Breast epithelium (tissue), 4 donors: Measurements from ENCODE around the gene CDC26. TPM values are rescaled to one million over a fixed set of nuclear protein-coding genes. Genes with fewer than 3 reads are reported as not detected.
"Not testable (repeated sequence)": the region's sequence is repeated elsewhere in the genome, so short reads cannot be mapped to it uniquely, and the experiment has no call there.

Experiments
- DNase-seq, 2 donors: peaks; one replicate each; pipeline ENCODE4 v3.0.0-alpha.2; 2019; ENCODE audit warnings: low spot score in 2 of 2
- H3K27ac ChIP-seq, 2 donors: fragments of 200-600 bp; sonication (generic) in 1 of 2; one replicate each; pipeline ENCODE4 v1.5.1; 2016 to 2019; ENCODE audit warnings: mild to moderate bottlenecking in 1 of 2
- H3K27me3 ChIP-seq, 2 donors: fragments of 200-600 bp; sonication (generic) in 1 of 2; one replicate each; pipeline versions ENCODE4 v1.5.1 to v1.6.0; 2017 to 2019; ENCODE audit warnings: control low read depth in 1 of 2, mild to moderate bottlenecking in 1 of 2
- H3K36me3 ChIP-seq: fragments of 200-600 bp; one replicate; pipeline ENCODE4 v1.5.1; 2019
- H3K4me1 ChIP-seq, 2 donors: fragments of 200-600 bp; sonication (generic); one replicate each; pipeline ENCODE4 v1.5.1; 2016 to 2019; ENCODE audit warnings: control low read depth in 1 of 2
- H3K4me3 ChIP-seq, 3 donors: fragments of 200-600 bp; sonication (generic); 1 replicate in 2 of 3; 2 replicates in 1 of 3; pipeline ENCODE4 v1.5.1; 2016 to 2019; ENCODE audit warnings: mild to moderate bottlenecking in 3 of 3, moderate library complexity in 2 of 3
- H3K9me3 ChIP-seq, 2 donors: fragments of 200-600 bp; sonication (generic) in 1 of 2; one replicate each; pipeline ENCODE4 v1.5.1; 2016 to 2019; ENCODE audit warnings: control low read depth in 1 of 2
- CTCF ChIP-seq, 3 donors: fragments of 450-650 bp; IDR thresholded peaks; one replicate each; pipeline ENCODE4 v1.5.1; 2016 to 2017; ENCODE audit warnings: antibody characterized with exemption in 3 of 3, mild to moderate bottlenecking in 3 of 3, moderate library complexity in 3 of 3
- POLR2A ChIP-seq: fragments of 450-650 bp; IDR thresholded peaks from one replicate; pipeline ENCODE4 v1.6.1; 2016; ENCODE audit warnings: antibody characterized with exemption, mild to moderate bottlenecking, moderate library complexity
- POLR2AphosphoS5 ChIP-seq, 3 donors: sonication (generic); formaldehyde crosslinking; IDR thresholded peaks; one replicate each; pipeline ENCODE4 v1.6.1; 2017; ENCODE audit warnings: antibody characterized with exemption in 3 of 3
- intact Hi-C: fragments of 100-400 bp; cut with DNase I; formaldehyde crosslinking; loops from one replicate; pipeline ENCODE4 v1.15.1; 2023; ENCODE audit warnings: low total_unique reads
- total RNA-seq, 3 donors: library from RNA; depleted of rRNA; stranded (reverse); fragments of >200 nt; gene quantifications; one replicate each; pipeline ENCODE4 v1.1.0, GENCODE V29; 2016

CDC26 gene
- total RNA-seq, 3 donors from 2014 or later: 32.0 to 46.2 (median 39.1) TPM

GRCh38 chr9:113250807-113251206, 24.6 kb downstream of the CDC26 start:
- H3K4me3 ChIP-seq: no peak overlapping the region
- intact Hi-C loops: no loop called here

DNA sequence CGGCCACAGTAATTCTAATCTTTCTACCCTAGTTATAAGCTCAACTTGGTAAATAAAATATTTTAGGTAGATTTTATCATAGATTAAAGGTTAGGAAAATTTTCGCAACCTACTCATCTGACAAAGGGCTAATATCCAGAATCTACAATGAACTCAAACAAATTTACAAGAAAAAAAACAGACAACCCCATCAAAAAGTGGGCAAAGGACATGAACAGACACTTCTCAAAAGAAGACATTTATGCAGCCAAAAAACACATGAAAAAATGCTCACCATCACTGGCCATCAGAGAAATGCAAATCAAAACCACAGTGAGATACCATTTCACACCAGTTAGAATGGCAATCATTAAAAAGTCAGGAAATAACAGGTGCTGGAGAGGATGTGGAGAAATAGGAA, 25.7 kb downstream of the CDC26 start:
- H3K27ac ChIP-seq, intact Hi-C loops: not testable (repeated sequence)

More at GRCh38 chr9:113250807-113251206, 24.6 kb downstream of the CDC26 start:
- Histone ChIP-seq H3K36me3 (no peaks in the 10 kb centered on the region), H3K27me3 (no peaks in the 10 kb centered on the region), H3K4me1 (no peaks in the 10 kb centered on the region), H3K9me3 (no peaks in the 10 kb centered on the region), H3K27ac (no peak overlapping the region)
- no peak for DNase-seq
- TF ChIP-seq CTCF (IDR thresholded peaks at IDR 0.05) (no peak), POLR2A (no peak), POLR2AphosphoS5 (IDR thresholded peaks at IDR 0.05) (no peak)

GRCh38 chr9:113247640-113248039, 27.7 kb downstream of the CDC26 start:
- no peaks in the 10 kb centered on the region for H3K36me3 ChIP-seq
- H3K4me3 ChIP-seq: no peak overlapping the region
- intact Hi-C loops: no loop called here
- H3K27ac ChIP-seq: no peak overlapping the region
- no peak for DNase-seq
- H3K27me3 ChIP-seq: no peaks in the 10 kb centered on the region
- no peaks in the 10 kb centered on the region for H3K4me1 ChIP-seq
- TF ChIP-seq POLR2AphosphoS5 (IDR thresholded peaks at IDR 0.05) (no peak), CTCF (IDR thresholded peaks at IDR 0.05) (no peak), POLR2A (no peak)
- no peaks in the 10 kb centered on the region for H3K9me3 ChIP-seq

More for the DNA sequence above, 25.7 kb downstream of the CDC26 start:
- not testable (repeated sequence) for H3K27me3 ChIP-seq, H3K4me3 ChIP-seq, DNase-seq, H3K4me1 ChIP-seq, H3K36me3 ChIP-seq, H3K9me3 ChIP-seq

- no peaks in the 10 kb centered on the region for H3K36me3 ChIP-seq
- H3K27ac ChIP-seq: no peak overlapping the region
- TF ChIP-seq POLR2A (no peak), CTCF (IDR thresholded peaks at IDR 0.05) (no peak)
- no peaks in the 10 kb centered on the region for H3K4me1 ChIP-seq
- DNase-seq: no peak
- no peaks in the 10 kb centered on the region for H3K9me3 ChIP-seq
- intact Hi-C loops: no loop called here
- no peaks in the 10 kb centered on the region for H3K27me3 ChIP-seq
- no peak overlapping the region for H3K4me3 ChIP-seq
Observed at GRCh38 chr9:113246928-113247327, 28.4 kb downstream of the CDC26 start.

DNA sequence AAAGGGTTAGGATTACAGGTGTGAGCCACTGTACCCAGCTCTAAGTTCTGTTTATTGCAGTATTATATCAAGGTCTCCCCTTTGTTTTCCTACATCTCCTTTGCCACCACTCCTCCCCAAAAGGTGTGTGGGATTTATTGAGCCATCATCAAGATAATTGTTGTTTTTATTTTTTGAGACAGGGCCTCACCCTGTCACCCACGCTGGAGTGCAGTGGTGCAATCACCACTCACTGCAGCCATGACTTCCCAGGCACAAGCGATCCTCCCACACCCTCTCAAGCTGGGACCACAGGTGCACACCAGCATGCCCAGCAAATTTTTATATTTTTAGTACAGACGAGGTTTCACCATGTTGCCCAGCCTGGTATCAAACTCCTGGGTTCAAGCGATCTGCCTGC, 29.5 kb downstream of the CDC26 start:
- intact Hi-C loops: no loop called here

More for the DNA sequence above, 29.5 kb downstream of the CDC26 start:
- Histone ChIP-seq H3K36me3 (no peaks in the 10 kb centered on the region), H3K9me3 (no peaks in the 10 kb centered on the region), H3K4me1 (no peaks in the 10 kb centered on the region), H3K4me3 (no peak overlapping the region), H3K27ac (no peak overlapping the region), H3K27me3 (no peaks in the 10 kb centered on the region)
- no peak for TF ChIP-seq POLR2AphosphoS5 (IDR thresholded peaks at IDR 0.05)
- TF ChIP-seq CTCF (IDR thresholded peaks at IDR 0.05): no peak
- TF ChIP-seq POLR2A: no peak
- no peak for DNase-seq
